ENCODE data around the gene ROPN1L.

Gene ROPN1L

DNA sequence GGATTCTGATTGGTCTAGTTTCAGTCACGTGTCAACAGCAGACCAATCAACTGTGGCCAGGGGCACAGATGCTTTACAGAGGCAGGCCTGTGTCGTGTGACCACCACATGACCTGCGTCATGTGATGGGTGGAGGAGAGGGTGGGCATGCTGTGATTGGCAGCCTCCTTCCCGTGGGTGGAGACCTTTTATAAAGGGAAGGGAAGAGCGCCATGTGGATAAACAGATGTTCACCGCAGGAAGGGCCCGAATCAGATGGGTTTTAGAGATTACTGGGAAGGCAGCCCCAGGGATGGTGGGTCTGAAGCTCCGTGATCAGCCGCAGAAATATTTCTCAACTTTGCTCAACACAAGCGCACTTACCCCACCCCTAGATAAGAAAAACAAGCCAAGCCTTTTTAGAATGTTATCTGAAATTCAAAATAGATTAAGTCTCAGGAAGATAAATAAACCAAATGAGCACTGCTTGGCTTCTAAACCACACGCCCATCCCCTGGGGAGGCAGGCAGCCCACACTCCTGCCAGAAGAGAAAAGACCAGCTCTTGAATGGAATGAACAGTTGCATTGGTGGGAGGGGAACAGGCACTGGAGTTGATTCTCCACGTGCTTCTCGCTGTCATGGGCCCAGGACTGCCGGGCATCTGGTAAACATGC is 43.6 kb downstream of the ROPN1L start:
- no peak for TF ChIP-seq POLR2AphosphoS5 (IDR thresholded peaks at IDR 0.05; ENCODE audit: low read depth, low read length)

DNA sequence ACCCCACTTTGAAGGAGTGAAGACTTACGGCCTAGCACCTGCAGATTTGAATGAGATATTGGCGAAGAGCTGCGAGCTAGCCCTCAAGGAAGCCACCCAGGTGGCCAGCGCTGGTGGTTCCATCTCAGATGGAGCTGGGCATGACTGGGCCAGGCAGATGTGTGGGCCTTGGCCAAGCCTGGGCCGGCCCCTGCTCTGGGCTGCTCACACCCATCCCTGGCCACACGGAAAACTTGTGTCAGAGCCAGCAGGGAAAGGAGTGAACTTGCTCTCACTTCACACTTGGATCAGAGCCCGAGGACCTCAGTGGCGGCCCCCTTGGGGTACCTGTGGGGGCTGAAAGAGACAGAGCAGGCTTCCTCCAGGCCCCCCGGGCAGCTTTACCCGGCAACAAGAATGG is 44.2 kb downstream of the ROPN1L start:
- no peak for TF ChIP-seq SIN3A (IDR thresholded peaks at IDR 0.05; ENCODE audit: borderline replicate concordance, insufficient read depth, low read length)
- TF ChIP-seq, protein P1, sequence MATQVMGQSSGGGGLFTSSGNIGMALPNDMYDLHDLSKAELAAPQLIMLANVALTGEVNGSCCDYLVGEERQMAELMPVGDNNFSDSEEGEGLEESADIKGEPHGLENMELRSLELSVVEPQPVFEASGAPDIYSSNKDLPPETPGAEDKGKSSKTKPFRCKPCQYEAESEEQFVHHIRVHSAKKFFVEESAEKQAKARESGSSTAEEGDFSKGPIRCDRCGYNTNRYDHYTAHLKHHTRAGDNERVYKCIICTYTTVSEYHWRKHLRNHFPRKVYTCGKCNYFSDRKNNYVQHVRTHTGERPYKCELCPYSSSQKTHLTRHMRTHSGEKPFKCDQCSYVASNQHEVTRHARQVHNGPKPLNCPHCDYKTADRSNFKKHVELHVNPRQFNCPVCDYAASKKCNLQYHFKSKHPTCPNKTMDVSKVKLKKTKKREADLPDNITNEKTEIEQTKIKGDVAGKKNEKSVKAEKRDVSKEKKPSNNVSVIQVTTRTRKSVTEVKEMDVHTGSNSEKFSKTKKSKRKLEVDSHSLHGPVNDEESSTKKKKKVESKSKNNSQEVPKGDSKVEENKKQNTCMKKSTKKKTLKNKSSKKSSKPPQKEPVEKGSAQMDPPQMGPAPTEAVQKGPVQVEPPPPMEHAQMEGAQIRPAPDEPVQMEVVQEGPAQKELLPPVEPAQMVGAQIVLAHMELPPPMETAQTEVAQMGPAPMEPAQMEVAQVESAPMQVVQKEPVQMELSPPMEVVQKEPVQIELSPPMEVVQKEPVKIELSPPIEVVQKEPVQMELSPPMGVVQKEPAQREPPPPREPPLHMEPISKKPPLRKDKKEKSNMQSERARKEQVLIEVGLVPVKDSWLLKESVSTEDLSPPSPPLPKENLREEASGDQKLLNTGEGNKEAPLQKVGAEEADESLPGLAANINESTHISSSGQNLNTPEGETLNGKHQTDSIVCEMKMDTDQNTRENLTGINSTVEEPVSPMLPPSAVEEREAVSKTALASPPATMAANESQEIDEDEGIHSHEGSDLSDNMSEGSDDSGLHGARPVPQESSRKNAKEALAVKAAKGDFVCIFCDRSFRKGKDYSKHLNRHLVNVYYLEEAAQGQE (IDR thresholded peaks at IDR 0.05; ENCODE audit: insufficient read depth in 1 of 2, low read depth in 2 of 2, low read length in 2 of 2): no peak
- no peak for TF ChIP-seq POLR2AphosphoS5 (IDR thresholded peaks at IDR 0.05; ENCODE audit: low read depth, low read length)
- TF ChIP-seq TAF1 (IDR thresholded peaks at IDR 0.05; ENCODE audit: borderline replicate concordance, insufficient read depth, low read length): no peak

- no peak for TF ChIP-seq FOXP2 (optimal IDR thresholded peaks at IDR 0.05; ENCODE audit: borderline replicate concordance, extremely low read depth, extremely low read length, insufficient read depth)
- TF ChIP-seq, protein P1 (IDR thresholded peaks at IDR 0.05; ENCODE audit: insufficient read depth in 1 of 2, low read depth in 2 of 2, low read length in 2 of 2): no peak
- no peak for TF ChIP-seq SIN3A (IDR thresholded peaks at IDR 0.05; ENCODE audit: borderline replicate concordance, insufficient read depth, low read length)
- TF ChIP-seq POLR2AphosphoS5 (IDR thresholded peaks at IDR 0.05; ENCODE audit: low read depth, low read length): no peak
- TF ChIP-seq TAF1 (IDR thresholded peaks at IDR 0.05; ENCODE audit: borderline replicate concordance, insufficient read depth, low read length): no peak
These were observed 45.0 kb downstream of the ROPN1L start for GRCh38 chr5:10486511-10487344.

GRCh38 chr5:10488144-10488543 is 46.5 kb downstream of the ROPN1L start:
- TF ChIP-seq TAF1 (IDR thresholded peaks at IDR 0.05; ENCODE audit: borderline replicate concordance, insufficient read depth, low read length) (no peak), POLR2AphosphoS5 (IDR thresholded peaks at IDR 0.05; ENCODE audit: low read depth, low read length) (no peak), SIN3A (IDR thresholded peaks at IDR 0.05; ENCODE audit: borderline replicate concordance, insufficient read depth, low read length) (no peak), FOXP2 (optimal IDR thresholded peaks at IDR 0.05; ENCODE audit: borderline replicate concordance, extremely low read depth, extremely low read length, insufficient read depth) (no peak)
- TF ChIP-seq, protein P1 (IDR thresholded peaks at IDR 0.05; ENCODE audit: insufficient read depth in 1 of 2, low read depth in 2 of 2, low read length in 2 of 2): no peak

DNA sequence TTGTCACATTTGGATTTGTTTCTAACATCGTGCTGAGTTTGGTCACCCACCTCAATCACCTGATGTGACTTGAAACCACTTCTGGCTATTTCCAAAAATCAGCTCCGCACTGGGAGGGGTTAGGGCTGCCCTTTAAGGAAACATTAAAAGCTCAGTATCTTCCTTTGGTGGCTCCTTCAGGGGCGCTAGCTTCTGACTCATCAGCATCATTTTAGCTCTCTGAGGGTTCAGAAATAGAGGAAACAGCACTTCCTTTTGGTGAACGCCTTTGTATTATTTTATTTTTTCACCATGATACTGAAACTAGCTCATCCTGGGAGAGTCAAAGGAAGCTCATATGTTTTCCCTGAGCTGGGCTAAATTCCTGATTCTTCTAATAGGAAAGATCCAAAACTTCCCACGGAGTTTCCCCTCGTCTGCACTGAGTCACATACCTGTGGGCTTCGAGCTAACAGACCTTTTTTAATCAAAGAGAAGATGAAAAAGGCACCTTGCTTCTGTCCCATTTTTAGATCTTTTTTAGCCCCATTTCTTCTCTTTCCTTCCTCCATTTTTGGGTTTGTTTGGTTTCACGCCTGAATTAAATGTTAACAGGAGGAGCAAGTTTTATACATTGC is 48.2 kb downstream of the ROPN1L start:
- TF ChIP-seq SIN3A (IDR thresholded peaks at IDR 0.05; ENCODE audit: borderline replicate concordance, insufficient read depth, low read length): no peak

Data from PFSK-1 (cell line).